22Rv1 (cell line): Measurements from ENCODE around the gene CFAP61.

Source experiments
- ZFX ChIP-seq: fragments of 450-650 bp; IDR thresholded peaks from 2 replicates; pipeline ENCODE4 v1.6.1; 2017; ENCODE audit warnings: antibody characterized with exemption, borderline replicate concordance
- TF ChIP-seq, protein P1 (sequence below): fragments of 450-650 bp; IDR thresholded peaks from 2 replicates; pipeline ENCODE4 v1.5.1; 2017; ENCODE audit warnings: mild to moderate bottlenecking

DNA sequence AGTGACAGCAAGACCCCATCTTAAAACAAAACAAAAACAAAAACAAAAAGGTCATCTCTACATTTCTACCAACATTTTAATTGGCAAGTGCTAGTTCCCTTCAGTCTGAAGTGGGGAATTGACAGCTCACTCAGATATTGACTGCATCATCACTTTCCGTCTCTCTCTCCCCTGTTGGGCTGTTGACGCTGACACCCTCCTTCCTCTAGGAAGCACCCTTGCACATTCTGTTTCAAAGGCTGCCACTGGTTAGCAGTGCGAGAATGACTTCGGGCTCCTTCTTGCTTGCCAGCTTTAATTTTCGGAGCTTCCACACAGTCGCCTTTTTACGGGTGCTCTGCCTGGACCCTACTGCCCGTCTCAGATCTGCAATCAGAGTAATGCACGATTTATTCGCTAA, 218.9 kb downstream of the CFAP61 start:
- TF ChIP-seq, protein P1, sequence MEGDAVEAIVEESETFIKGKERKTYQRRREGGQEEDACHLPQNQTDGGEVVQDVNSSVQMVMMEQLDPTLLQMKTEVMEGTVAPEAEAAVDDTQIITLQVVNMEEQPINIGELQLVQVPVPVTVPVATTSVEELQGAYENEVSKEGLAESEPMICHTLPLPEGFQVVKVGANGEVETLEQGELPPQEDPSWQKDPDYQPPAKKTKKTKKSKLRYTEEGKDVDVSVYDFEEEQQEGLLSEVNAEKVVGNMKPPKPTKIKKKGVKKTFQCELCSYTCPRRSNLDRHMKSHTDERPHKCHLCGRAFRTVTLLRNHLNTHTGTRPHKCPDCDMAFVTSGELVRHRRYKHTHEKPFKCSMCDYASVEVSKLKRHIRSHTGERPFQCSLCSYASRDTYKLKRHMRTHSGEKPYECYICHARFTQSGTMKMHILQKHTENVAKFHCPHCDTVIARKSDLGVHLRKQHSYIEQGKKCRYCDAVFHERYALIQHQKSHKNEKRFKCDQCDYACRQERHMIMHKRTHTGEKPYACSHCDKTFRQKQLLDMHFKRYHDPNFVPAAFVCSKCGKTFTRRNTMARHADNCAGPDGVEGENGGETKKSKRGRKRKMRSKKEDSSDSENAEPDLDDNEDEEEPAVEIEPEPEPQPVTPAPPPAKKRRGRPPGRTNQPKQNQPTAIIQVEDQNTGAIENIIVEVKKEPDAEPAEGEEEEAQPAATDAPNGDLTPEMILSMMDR = no peak
- TF ChIP-seq ZFX = no peak
